GM18909 (cell line): Measurements from ENCODE around the gene KCNN1.
"Not testable (repeated sequence)": the region's sequence is repeated elsewhere in the genome, so short reads cannot be mapped to it uniquely, and the experiment has no call there.

Source experiments
- ATAC-seq: cut with Tn5 transposase; IDR thresholded peaks from one replicate; pipeline ENCODE4 v1.9.1; 2021; ENCODE audit warnings: mild to moderate bottlenecking; ENCODE audit not compliant: unreplicated experiment, poor library complexity

Gene KCNN1

GRCh38 chr19:17966550-17967256 is at the start of gene KCNN1:
TSS of gene KCNN1 (plus strand) at chr19:17967107. CDS start at chr19:17973889, 6,782 bp downstream.
- ATAC-seq: no peak

- not testable (repeated sequence) for ATAC-seq
Observed at GRCh38 chr19:17918151-17918550, 48.8 kb upstream of the KCNN1 start.

- ATAC-seq: not testable (repeated sequence)
Observed at GRCh38 chr19:17919122-17919521, 47.8 kb upstream of the KCNN1 start.

GRCh38 chr19:17920527-17920926 is 46.4 kb upstream of the KCNN1 start:
- no peak for ATAC-seq

GRCh38 chr19:17922138-17922537 is 44.8 kb upstream of the KCNN1 start:
- no peak for ATAC-seq

GRCh38 chr19:17926044-17926443 is 40.9 kb upstream of the KCNN1 start:
- ATAC-seq: no peak

- ATAC-seq: no peak
Observed at GRCh38 chr19:17929056-17929455, 37.9 kb upstream of the KCNN1 start.

GRCh38 chr19:17931532-17932191 is 35.2 kb upstream of the KCNN1 start:
- ATAC-seq: no peak

- ATAC-seq: peak; percentile 76
Observed at GRCh38 chr19:17932485-17933338, 34.2 kb upstream of the KCNN1 start, which contains the start of gene CCDC124. TSS of gene CCDC124 (plus strand) at chr19:17933015. CDS start at chr19:17936421, 3,406 bp downstream.

- no peak for ATAC-seq
Observed at GRCh38 chr19:17933414-17934129, 33.3 kb upstream of the KCNN1 start.

- no peak for ATAC-seq
Observed at GRCh38 chr19:17936379-17936778, 30.5 kb upstream of the KCNN1 start.

GRCh38 chr19:17937371-17937900 is 29.5 kb upstream of the KCNN1 start:
- no peak for ATAC-seq

- no peak for ATAC-seq
Observed at GRCh38 chr19:17938092-17938845, 28.6 kb upstream of the KCNN1 start.

GRCh38 chr19:17942181-17942580 is 24.7 kb upstream of the KCNN1 start:
- no peak for ATAC-seq

GRCh38 chr19:17942582-17943273 is 24.2 kb upstream of the KCNN1 start:
- no peak for ATAC-seq

- ATAC-seq: no peak
Observed at GRCh38 chr19:17943274-17944221, 23.4 kb upstream of the KCNN1 start.

GRCh38 chr19:17944301-17944700 is 22.6 kb upstream of the KCNN1 start:
- no peak for ATAC-seq
